Heart left ventricle (tissue), 13 donors: Measurements from ENCODE around the gene PPP1R8.

Experiments
- POLR2A ChIP-seq, 2 donors: fragments of 450-650 bp; IDR thresholded peaks; one replicate each; pipeline ENCODE4 v1.6.1; 2017; ENCODE audit warnings: antibody characterized with exemption in 2 of 2, mild to moderate bottlenecking in 2 of 2, moderate library complexity in 2 of 2
- TF ChIP-seq, protein P1 (sequence below), 12 donors: fragments of 200-600 bp; sonication (generic) in 4 of 12; IDR thresholded peaks; one replicate each; pipeline versions ENCODE4 v1.5.0 to v1.8.0; 2018 to 2022; ENCODE audit warnings: antibody characterized with exemption in 12 of 12, mild to moderate bottlenecking in 5 of 12
- donor health status: ischemic (EF 13 %, LVEDD 7.1; RV severe dilation, severe dysfunction).
- donor health status: DM: no; HTN: yes; CAD: no.
- donor health status: DM: no; HTN: no; CAD: no.
- donor health status: ischemic (EF 25% LVEDD 6.9; RV normal size, moderate dysfunction).
- donor health status: ischemic (EF 25% LVEDD 5.7; RV mildly dilated, moderate dysfunction).
- donor health status: ischemic (EF 35%, LVEDD 5.7; RV mildly dilated, moderate dysfunction).
- donor health status: nonischemic (EF 11% LVEDD 7.7; RV severe dilation, severe dysfunction).
- donor health status: DM: yes; HTN: yes; CAD: no.
- donor health status: PGD.
- donor health status: ischemic (EF 29% LVEDD 5.4; RV normal size, mild dysfunction).
- donor health status: nonischemic (EF 23%, LVEDD 6.1; RV moderate dilation, normal function).

DNA sequence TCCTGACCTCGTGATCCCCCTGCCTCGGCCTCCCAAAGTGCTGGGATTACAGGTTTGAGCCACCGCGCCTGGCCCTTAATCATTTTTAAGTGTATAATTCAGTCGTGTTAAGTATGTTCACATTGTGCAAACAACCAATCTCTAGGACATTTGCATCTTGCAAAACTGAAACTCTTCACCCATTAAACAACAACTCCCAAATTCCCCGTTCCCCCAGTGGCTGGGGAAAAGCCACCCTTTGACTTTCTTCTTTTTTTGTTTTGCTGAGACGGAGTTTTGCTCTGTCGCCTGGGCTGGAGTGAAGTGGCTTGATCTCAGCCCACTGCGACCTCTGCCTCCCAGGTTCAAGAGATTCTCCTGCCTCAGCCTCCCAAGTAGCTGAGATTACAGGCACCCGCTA is 35.2 kb downstream of the PPP1R8 start:
- TF ChIP-seq, protein P1, sequence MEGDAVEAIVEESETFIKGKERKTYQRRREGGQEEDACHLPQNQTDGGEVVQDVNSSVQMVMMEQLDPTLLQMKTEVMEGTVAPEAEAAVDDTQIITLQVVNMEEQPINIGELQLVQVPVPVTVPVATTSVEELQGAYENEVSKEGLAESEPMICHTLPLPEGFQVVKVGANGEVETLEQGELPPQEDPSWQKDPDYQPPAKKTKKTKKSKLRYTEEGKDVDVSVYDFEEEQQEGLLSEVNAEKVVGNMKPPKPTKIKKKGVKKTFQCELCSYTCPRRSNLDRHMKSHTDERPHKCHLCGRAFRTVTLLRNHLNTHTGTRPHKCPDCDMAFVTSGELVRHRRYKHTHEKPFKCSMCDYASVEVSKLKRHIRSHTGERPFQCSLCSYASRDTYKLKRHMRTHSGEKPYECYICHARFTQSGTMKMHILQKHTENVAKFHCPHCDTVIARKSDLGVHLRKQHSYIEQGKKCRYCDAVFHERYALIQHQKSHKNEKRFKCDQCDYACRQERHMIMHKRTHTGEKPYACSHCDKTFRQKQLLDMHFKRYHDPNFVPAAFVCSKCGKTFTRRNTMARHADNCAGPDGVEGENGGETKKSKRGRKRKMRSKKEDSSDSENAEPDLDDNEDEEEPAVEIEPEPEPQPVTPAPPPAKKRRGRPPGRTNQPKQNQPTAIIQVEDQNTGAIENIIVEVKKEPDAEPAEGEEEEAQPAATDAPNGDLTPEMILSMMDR (IDR thresholded peaks at IDR 0.05), result no peak
- TF ChIP-seq POLR2A (IDR thresholded peaks at IDR 0.05), result no peak
